PC-9 (cell line): Measurements from ENCODE around the gene IFIT2.

Experiments
- EZH2 ChIP-seq: fragments of 200-600 bp; sonication (generic); IDR thresholded peaks from 2 replicates; pipeline ENCODE4 v1.8.0; 2017; ENCODE audit warnings: antibody characterized with exemption, low read depth
- TF ChIP-seq, protein P1 (sequence below): fragments of 200-600 bp; sonication (generic); conservative IDR thresholded peaks from 2 replicates; pipeline ENCODE4 v1.6.1; 2017; ENCODE audit warnings: mixed run types, antibody characterized with exemption, mild to moderate bottlenecking, moderate library complexity

DNA sequence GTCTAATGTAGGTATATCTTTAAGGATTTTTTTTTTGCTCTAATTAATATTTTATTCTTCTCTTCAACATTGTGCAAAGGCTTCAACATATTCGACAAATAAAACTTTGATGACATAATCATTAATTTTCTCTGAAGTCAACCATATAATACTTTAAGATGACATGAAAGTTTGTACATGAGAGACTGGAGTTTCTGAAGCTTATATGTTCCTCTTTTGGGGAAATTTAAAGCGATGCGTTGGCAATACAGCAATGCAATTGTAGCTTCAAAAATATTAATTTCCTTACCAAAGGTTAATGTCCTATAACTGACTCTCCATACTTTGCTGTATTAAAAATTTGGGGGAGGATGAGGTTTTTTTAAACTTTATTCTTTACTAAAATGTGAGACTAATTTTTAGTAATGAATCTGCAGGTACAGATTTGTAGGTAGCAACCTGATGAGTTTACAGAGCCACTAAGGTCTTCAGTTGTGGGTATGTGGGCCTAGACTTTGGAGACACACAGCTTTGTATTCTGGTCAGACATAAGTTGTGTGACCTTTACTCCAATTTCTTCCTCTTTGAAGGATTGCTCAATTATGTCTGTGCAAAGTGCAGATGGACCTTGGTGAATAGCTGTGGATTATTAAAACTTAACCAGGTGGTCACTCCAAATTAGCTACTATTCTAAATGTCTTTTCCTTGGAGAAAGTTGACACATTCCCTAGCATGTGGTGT lies 32.3 kb upstream of the IFIT2 start:
- TF ChIP-seq, protein P1, sequence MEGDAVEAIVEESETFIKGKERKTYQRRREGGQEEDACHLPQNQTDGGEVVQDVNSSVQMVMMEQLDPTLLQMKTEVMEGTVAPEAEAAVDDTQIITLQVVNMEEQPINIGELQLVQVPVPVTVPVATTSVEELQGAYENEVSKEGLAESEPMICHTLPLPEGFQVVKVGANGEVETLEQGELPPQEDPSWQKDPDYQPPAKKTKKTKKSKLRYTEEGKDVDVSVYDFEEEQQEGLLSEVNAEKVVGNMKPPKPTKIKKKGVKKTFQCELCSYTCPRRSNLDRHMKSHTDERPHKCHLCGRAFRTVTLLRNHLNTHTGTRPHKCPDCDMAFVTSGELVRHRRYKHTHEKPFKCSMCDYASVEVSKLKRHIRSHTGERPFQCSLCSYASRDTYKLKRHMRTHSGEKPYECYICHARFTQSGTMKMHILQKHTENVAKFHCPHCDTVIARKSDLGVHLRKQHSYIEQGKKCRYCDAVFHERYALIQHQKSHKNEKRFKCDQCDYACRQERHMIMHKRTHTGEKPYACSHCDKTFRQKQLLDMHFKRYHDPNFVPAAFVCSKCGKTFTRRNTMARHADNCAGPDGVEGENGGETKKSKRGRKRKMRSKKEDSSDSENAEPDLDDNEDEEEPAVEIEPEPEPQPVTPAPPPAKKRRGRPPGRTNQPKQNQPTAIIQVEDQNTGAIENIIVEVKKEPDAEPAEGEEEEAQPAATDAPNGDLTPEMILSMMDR = no peak
- TF ChIP-seq EZH2 = no peak
